B cell (primary cell): Measurements from ENCODE around the gene DEAF1. TPM values are rescaled to one million over a fixed set of nuclear protein-coding genes. Genes with fewer than 3 reads are reported as not detected.
"Not testable (repeated sequence)": the region's sequence is repeated elsewhere in the genome, so short reads cannot be mapped to it uniquely, and the experiment has no call there.

Experiments
- ATAC-seq: fragments of 200-7000 bp; cut with Tn5 transposase; one replicate; pipeline ENCODE4 v1.10.0; 2021; ENCODE audit warnings: low read depth, mild to moderate bottlenecking, moderate number of reproducible peaks, moderate library complexity
- CTCF ChIA-PET: fragments of 350-600 bp; sonication (Branson Sonifier 250); formaldehyde crosslinking; loops from one replicate; lab custom pipeline; 2021; ENCODE audit warnings: antibody characterized with exemption, inconsistent platforms; lab: Charles Lee
- POLR2A ChIA-PET: fragments of 350-600 bp; sonication (Branson Sonifier 250); formaldehyde crosslinking; loops from one replicate; lab custom pipeline; 2021; ENCODE audit warnings: antibody characterized with exemption; lab: Charles Lee
- DNase-seq: peaks from one replicate; pipeline ENCODE4 v3.0.0; 2013
- H2AFZ ChIP-seq: 2 replicates; pipeline ENCODE4 v1.6.1; 2012; ENCODE audit warnings: mild to moderate bottlenecking, low read depth, low read length; ENCODE audit not compliant: insufficient read depth, poor library complexity, severe bottlenecking
- H3K27ac ChIP-seq, 2 donors: 1 replicate in 1 of 2; 2 replicates in 1 of 2; pipeline ENCODE4 v1.5.1; 2012 to 2013; ENCODE audit warnings: low read length in 2 of 2, mild to moderate bottlenecking in 2 of 2, moderate library complexity in 1 of 2
- H3K27me3 ChIP-seq, 4 experiments: fragments of 200-600 bp in 1 of 4; sonication (generic) in 1 of 4; replicated peaks in 1 of 4; 1 replicate in 2 of 4; 2 replicates in 2 of 4; pipeline versions ENCODE4 v1.6.1 to v1.7.0; 2013 to 2016; ENCODE audit warnings: low read length in 3 of 4, mild to moderate bottlenecking in 2 of 4, mixed read lengths in 1 of 4, moderate library complexity in 1 of 4; ENCODE audit not compliant: insufficient read depth in 4 of 4, control insufficient read depth in 3 of 4; ENCODE audit errors: control extremely low read depth in 1 of 4
- H3K36me3 ChIP-seq, 2 experiments: replicated peaks in 1 of 2; 1 replicate in 1 of 2; 2 replicates in 1 of 2; pipeline versions ENCODE4 v1.6.1 to v1.7.1; 2013; ENCODE audit warnings: low read length in 1 of 2; ENCODE audit not compliant: insufficient read depth in 2 of 2, control insufficient read depth in 1 of 2; ENCODE audit errors: control extremely low read depth in 1 of 2, extremely low read depth in 1 of 2
- H3K4me1 ChIP-seq, 2 donors: fragments of 200-600 bp in 1 of 2; sonication (generic) in 1 of 2; 1 replicate in 1 of 2; 2 replicates in 1 of 2; pipeline versions ENCODE4 v1.5.1 to v1.6.1; 2013 to 2017; ENCODE audit warnings: low read length in 2 of 2; ENCODE audit not compliant: control insufficient read depth in 2 of 2, insufficient read depth in 2 of 2
- H3K4me2 ChIP-seq: replicated peaks from 2 replicates; pipeline ENCODE3; 2012; ENCODE audit warnings: mild to moderate bottlenecking, low read depth, low read length; ENCODE audit not compliant: poor library complexity, severe bottlenecking
- H3K4me3 ChIP-seq, 5 experiments: fragments of 200-600 bp in 1 of 5; sonication (generic) in 1 of 5; 1 replicate in 3 of 5; 2 replicates in 2 of 5; pipeline versions ENCODE4 v1.5.1 to v1.7.0; 2011 to 2016; ENCODE audit warnings: low read length in 4 of 5, mild to moderate bottlenecking in 4 of 5, low read depth in 2 of 5, control low read depth in 1 of 5, moderate library complexity in 1 of 5; ENCODE audit not compliant: insufficient read depth in 1 of 5; ENCODE audit errors: control extremely low read depth in 1 of 5, extremely low read depth in 1 of 5
- H3K79me2 ChIP-seq: fragments of 200-600 bp; sonication (generic); one replicate; pipeline ENCODE4 v1.6.0; 2016; ENCODE audit warnings: low read length; ENCODE audit not compliant: control insufficient read depth, insufficient read depth
- H3K9ac ChIP-seq: fragments of 200-600 bp; sonication (generic); 2 replicates; pipeline ENCODE4 v1.6.1; 2017; ENCODE audit warnings: mild to moderate bottlenecking, low read length, moderate library complexity
- H3K9me3 ChIP-seq, 3 donors: one replicate each; pipeline versions ENCODE4 v1.6.1 to v1.7.1; 2013; ENCODE audit warnings: low read length in 2 of 3; ENCODE audit not compliant: control insufficient read depth in 2 of 3, insufficient read depth in 1 of 3; ENCODE audit errors: control extremely low read depth in 1 of 3
- H4K20me1 ChIP-seq: 2 replicates; pipeline ENCODE4 v1.6.0; 2012; ENCODE audit warnings: mild to moderate bottlenecking, low read length; ENCODE audit not compliant: insufficient read depth, control insufficient read depth, poor library complexity, severe bottlenecking
- H3K27ac Mint-ChIP-seq: one replicate; pipeline ENCODE4 v1.8.0; 2021; ENCODE audit warnings: mixed read lengths
- H3K27me3 Mint-ChIP-seq: one replicate; pipeline ENCODE4 v1.8.0; 2021; ENCODE audit warnings: mixed read lengths
- H3K4me1 Mint-ChIP-seq: one replicate; pipeline ENCODE4 v1.8.0; 2021; ENCODE audit warnings: mixed read lengths
- H3K4me3 Mint-ChIP-seq: one replicate; pipeline ENCODE4 v1.8.0; 2021; ENCODE audit warnings: mixed read lengths
- H3K9me3 Mint-ChIP-seq: one replicate; pipeline ENCODE4 v1.8.0; 2022; ENCODE audit warnings: mixed read lengths; ENCODE audit not compliant: insufficient read depth
- EZH2 ChIP-seq: IDR thresholded peaks from 2 replicates; pipeline ENCODE4 v1.6.1; 2012; ENCODE audit warnings: borderline replicate concordance, low read depth, mild to moderate bottlenecking, moderate library complexity, low read length; ENCODE audit not compliant: insufficient read depth, poor library complexity, severe bottlenecking
- WGBS: methylation state at CpG from one replicate; pipeline ENCODE4 v1.1.5; 2013; ENCODE audit warnings: missing lambda C conversion rate; ENCODE audit not compliant: insufficient coverage; 5-methylcytosine and 5-hydroxymethylcytosine counted together
- intact Hi-C: fragments of 100-400 bp; cut with micrococcal nuclease; formaldehyde crosslinking; loops from one replicate; pipeline ENCODE4 v1.10.0; 2022
- polyA plus RNA-seq: library from polyadenylated mRNA; depleted of rRNA; stranded (reverse); fragments of >200 nt; gene quantifications from 2 replicates; pipeline ENCODE4 v1.2.3, GENCODE V29; 2012
- total RNA-seq, 2 donors: library from RNA; stranded (reverse); fragments of 120-200 nt in 1 of 2; gene quantifications; 1 replicate in 1 of 2; 2 replicates in 1 of 2; pipeline versions ENCODE4 v1.2.3 to v1.2.4, GENCODE V29; 2013 to 2022
- TF ChIP-seq, protein P1 (sequence below): fragments of 200-600 bp; IDR thresholded peaks from one replicate; pipeline ENCODE4 v1.8.0; 2022; ENCODE audit warnings: antibody characterized with exemption, mild to moderate bottlenecking

DEAF1 gene
- total and polyA plus RNA-seq, 2 donors (not counting 1 experiment from before 2014, with no cell fraction given), result 31.8 to 53.6 TPM

DNA sequence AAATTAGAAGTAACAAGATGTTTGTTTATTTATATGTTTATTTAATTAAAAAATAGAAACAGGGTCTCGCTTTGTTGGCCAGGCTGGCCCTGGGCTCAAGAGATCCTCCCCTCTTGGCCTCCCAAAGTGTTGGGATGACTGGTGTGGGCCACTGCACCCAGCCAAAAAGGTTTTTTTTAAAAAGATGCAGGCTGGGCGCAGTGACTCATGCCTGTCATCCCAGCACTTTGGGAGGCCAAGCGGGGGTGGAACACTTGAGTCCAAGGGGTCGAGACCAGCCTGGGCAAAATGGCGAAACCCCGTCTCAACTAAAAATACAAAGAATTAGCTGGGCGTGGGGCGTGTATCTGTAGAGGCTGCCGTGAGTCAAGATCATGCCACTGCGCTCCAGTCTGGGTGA lies 44.5 kb downstream of the DEAF1 start:
- no peaks in the 10 kb centered on the region for H3K9me3 ChIP-seq
- H3K27ac Mint-ChIP-seq, result no peak overlapping the region
- no peak overlapping the region for H2AFZ ChIP-seq
- ChIA-PET CTCF (no interaction called here), POLR2A (no interaction called here)
- no peaks in the 10 kb centered on the region for H3K79me2 ChIP-seq
- H3K27me3 Mint-ChIP-seq, result no peaks in the 10 kb centered on the region
- peaks cover 2% of the 10 kb centered on the region for H3K4me1 Mint-ChIP-seq
- H3K9me3 Mint-ChIP-seq, result no peaks in the 10 kb centered on the region
- H3K27ac ChIP-seq, result no peak overlapping the region
- H3K4me3 ChIP-seq, result no peak overlapping the region
- H3K4me2 ChIP-seq, result no peak overlapping the region
- peaks cover 0 to 11% of the 10 kb centered on the region in 2 experiments for H3K36me3 ChIP-seq
- no peaks in the 10 kb centered on the region for H3K27me3 ChIP-seq
- peaks cover 0 to 8% of the 10 kb centered on the region in 2 donors for H3K4me1 ChIP-seq
- TF ChIP-seq EZH2, result no peak
- TF ChIP-seq, protein P1, sequence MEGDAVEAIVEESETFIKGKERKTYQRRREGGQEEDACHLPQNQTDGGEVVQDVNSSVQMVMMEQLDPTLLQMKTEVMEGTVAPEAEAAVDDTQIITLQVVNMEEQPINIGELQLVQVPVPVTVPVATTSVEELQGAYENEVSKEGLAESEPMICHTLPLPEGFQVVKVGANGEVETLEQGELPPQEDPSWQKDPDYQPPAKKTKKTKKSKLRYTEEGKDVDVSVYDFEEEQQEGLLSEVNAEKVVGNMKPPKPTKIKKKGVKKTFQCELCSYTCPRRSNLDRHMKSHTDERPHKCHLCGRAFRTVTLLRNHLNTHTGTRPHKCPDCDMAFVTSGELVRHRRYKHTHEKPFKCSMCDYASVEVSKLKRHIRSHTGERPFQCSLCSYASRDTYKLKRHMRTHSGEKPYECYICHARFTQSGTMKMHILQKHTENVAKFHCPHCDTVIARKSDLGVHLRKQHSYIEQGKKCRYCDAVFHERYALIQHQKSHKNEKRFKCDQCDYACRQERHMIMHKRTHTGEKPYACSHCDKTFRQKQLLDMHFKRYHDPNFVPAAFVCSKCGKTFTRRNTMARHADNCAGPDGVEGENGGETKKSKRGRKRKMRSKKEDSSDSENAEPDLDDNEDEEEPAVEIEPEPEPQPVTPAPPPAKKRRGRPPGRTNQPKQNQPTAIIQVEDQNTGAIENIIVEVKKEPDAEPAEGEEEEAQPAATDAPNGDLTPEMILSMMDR, result no peak
- ATAC-seq (no peak), DNase-seq (no peak)
- WGBS, result 98% methylated on average over 8 of the region's 10 CpGs
- H3K4me3 Mint-ChIP-seq, result no peak overlapping the region
- H4K20me1 ChIP-seq, result no peaks in the 10 kb centered on the region
- intact Hi-C loops, result no loop called here
- no peak overlapping the region for H3K9ac ChIP-seq

DNA sequence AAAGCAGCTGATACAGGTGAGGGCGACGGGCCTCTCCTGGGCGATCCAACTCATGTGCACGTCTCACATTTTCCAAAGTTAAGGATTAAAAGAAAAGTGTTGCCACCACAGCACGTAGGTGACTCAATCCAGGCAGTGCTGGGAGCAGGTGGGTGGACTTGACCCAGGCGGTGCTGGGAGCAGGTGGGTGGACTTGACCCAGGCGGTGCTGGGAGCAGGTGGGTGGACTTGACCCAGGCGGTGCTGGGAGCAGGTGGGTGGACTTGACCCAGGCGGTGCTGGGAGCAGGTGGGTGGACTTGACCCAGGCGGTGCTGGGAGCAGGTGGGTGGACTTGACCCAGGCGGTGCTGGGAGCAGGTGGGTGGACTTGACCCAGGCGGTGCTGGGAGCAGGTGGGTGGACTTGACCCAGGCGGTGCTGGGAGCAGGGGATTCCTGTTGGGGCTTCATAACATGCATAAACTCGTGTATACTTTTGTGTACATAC lies 47.3 kb downstream of the DEAF1 start:
- POLR2A ChIA-PET, H3K4me2 ChIP-seq, ATAC-seq, H3K4me3 ChIP-seq, H3K9ac ChIP-seq, H3K27me3 Mint-ChIP-seq, H3K9me3 ChIP-seq, CTCF ChIA-PET, H4K20me1 ChIP-seq, H2AFZ ChIP-seq, H3K27ac Mint-ChIP-seq, H3K79me2 ChIP-seq, H3K4me1 Mint-ChIP-seq, H3K9me3 Mint-ChIP-seq, H3K27me3 ChIP-seq, intact Hi-C loops, DNase-seq, H3K4me3 Mint-ChIP-seq, H3K27ac ChIP-seq, H3K4me1 ChIP-seq: not testable (repeated sequence)
- WGBS, result 92% methylated on average over 7 of the region's 14 CpGs
- H3K36me3 ChIP-seq, result peaks cover 0 to 11% of the 10 kb centered on the region in 2 experiments
